Activated T-cell treated with anti-CD3 and anti-CD28 coated beads, Interleukin-2, amount 50 U/mL, for 48 hours (primary cell): ENCODE measurements around the gene TSC2.
"Not testable (repeated sequence)": the region's sequence is repeated elsewhere in the genome, so short reads cannot be mapped to it uniquely, and the experiment has no call there.

Experiments used
- DNase-seq, 2 experiments: peaks; one replicate each; pipeline ENCODE4 v3.0.0-alpha.2; 2020

Gene TSC2

DNA sequence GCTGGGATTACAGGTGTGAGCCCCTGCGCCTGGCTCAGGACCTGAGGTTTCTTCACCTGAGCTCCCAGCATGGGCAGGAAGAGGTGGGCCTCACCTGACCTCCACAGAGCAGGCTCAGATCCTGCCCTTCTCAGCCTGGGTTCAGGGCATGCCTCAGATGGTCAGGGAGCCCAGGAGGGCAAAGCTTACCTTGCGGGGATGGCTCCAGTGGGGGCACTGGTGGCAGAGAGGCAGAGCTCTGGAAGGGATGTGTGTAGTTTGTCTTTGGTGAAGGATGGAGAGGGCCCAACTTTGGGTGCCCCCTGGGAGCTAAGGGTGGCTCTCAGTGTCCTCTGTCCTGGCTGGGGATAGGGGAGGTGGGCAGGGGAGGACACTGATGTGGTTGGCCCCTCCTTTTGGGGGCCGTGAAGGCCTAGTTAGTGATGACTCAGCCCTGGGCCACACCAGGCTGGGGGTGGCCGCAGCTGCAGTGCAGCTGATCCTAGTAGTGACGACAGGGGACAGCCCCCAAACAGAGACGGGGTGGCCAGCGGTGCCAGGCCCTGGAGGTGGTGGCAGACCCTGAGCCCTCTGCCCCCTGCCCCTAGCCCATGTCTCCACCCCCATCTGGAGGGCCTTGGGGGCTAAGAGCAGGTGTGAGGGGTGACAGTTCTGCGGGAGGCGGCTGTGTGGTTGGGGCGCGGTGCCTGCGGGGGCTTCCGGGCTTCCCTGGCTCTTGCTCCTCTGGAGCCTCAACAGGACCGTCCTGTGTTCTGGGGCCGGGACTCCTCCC lies 15.3 kb upstream of the TSC2 start:
- no peak for DNase-seq

DNA sequence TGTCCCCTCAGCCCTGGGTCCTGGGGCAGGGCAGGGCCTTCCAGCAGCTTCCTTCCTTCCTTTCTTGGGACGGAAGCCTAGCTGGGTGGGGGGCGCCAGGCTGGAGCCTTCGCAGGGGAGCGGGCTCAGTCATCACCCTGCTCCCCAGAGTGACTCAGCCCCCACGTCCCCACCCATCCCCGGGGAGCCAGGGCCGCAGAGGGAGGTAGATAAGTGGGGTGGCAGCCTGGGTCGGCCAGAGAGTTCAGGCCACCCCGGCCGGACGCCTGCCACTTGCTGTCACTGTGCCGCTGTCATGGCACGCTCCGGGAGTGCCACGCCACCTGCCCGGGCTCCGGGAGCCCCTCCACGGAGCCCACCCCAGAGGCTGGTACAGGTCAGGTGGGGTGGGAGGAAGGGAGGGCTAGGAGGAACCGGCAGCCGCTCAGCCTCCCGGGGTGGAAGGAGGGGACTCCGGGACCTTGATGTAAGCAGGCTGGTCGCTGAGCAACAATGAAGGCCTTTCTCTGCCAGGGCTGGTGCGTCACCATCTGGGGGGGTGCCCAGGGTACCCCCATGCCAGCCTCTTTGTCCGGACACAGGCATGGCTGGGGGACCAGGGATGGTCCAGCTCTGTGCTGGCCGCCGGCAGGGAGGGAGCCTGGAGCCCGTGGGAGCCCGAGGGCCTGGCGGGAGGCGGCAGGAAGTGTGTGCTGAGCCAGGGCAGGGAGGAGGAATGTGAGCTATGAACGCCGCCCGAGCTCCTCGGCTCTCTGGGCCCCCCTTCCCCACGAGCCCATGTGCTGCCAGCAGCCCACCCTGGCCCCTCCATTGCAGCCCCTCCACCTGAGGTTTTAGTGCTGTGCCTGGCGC lies 14.5 kb upstream of the TSC2 start:
- DNase-seq, result no peak

DNA sequence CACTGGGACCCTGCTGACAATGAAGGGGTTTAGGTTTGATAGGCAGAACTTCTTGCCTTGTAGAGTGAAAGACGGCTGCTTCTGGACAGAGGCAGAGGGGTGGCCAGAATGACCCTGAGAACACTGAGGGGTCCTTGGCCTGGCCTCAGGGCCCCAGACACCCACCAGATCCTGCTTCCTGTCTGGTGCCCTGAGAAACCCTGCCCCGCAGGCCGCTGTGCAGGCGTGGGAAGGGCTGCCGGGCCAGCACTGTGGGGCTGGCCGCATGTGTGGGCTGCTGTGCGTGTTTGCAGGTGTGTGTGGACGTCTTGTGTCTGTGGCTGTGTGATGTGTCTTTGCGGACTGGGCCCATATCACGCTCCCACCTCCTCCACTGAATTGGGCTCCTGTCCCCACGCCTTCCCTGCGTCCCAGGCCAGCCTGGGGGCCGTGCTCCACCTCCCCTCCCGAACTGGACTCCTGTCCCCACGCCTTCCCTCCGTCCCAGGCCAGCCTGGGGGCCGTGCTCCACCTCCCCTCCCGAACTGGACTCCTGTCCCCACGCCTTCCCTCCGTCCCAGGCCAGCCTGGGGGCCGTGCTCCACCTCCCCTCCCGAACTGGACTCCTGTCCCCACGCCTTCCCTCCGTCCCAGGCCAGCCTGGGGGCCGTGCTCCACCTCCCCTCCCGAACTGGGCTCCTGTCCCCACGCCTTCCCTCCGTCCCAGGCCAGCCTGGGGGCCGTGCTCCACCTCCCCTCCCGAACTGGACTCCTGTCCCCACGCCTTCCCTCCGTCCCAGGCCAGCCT lies 13.7 kb upstream of the TSC2 start:
- not testable (repeated sequence) for DNase-seq

- DNase-seq, result no peak
Observed at GRCh38 chr16:2034696-2035430, 12.9 kb upstream of the TSC2 start.

DNA sequence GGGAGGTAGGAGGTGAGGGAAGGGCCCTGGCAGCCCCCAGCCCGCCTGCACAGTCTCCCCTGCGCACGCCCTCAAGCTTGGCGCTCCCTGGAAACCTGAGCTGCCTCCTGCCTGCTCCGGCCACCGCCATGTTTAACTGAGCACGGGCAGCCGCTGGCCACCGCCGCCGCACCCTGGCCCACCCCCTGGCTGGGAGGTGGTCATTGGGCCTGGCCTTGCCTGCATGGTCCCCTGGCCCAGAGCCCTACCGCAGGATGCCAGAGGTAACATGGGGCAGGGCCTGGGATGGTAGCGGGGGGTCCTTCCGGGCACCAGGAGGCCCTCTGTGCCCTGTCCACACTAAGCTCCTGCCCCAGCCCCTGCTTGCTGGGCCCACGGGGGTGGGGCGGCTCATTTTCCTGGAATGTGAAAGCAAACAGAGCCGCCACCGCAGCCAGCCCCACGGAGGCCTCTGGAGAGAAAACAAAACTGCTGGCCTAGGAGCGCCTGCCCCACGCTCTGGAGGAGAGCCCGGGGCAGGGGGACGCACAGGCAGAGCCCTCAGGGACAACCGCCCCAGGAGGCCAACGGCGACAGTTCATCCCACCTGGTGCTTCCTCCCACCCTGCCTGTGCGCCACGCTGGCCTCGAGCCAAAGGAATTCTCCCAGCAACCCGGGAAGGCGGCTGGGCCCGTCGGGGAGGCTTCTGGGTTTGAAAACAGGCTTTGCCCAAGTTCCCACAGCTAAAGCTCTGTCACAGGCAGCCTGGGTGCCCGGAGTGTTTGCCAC lies 12.2 kb upstream of the TSC2 start:
- no peak for DNase-seq

GRCh38 chr16:2036200-2036966 lies 11.4 kb upstream of the TSC2 start:
- no peak for DNase-seq

DNA sequence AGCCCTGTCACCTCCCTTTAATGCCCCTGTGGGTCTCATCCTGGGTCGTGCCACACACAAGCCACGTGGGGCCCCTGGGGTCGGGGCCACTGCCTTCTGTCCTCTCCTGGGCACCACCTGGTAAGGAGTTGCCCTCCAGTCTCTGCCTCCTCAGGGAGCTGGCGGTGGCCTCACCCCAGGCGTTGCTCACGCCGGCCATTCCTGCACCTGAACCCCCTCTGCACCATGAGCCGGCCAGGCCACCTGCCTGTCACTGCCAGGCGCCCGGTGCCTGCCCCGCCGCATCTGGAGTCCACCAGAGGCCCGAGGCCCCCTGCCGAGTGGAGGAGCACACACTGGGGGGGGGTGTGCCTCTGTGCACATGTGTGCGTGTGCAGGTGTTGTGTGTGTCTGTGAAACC lies 10.7 kb upstream of the TSC2 start:
- DNase-seq, result no peak

DNA sequence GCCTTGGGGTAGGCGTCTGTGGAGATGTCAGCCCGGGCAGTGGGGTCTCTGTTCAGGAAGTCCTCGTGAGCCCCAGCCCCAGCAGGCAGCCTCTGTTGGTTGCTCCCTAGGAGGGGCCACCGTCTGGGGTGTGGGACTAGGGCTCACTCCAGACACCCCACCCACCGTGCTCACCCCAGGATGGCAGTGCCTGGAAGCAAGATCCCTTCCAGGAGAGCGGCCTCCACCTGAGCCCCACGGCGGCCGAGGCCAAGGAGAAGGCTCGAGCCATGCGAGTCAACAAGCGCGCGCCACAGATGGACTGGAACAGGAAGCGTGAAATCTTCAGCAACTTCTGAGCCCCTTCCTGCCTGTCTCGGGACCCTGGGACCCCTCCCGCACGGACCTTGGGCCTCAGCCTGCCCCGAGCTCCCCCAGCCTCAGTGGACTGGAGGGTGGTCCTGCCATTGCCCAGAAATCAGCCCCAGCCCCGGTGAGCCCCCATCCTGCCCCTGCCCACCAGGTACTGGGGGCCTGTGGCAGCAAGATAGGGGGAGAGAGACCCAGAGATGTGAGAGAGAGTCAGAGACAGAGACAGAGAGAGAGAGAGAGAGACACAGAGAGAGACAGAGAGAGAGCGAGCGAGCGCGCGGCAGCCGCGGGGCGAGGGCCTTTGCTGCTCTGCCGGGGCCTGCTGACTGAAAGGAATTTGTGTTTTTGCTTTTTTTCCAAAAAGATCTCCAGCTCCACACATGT lies 10.0 kb upstream of the TSC2 start:
- no peak for DNase-seq

DNA sequence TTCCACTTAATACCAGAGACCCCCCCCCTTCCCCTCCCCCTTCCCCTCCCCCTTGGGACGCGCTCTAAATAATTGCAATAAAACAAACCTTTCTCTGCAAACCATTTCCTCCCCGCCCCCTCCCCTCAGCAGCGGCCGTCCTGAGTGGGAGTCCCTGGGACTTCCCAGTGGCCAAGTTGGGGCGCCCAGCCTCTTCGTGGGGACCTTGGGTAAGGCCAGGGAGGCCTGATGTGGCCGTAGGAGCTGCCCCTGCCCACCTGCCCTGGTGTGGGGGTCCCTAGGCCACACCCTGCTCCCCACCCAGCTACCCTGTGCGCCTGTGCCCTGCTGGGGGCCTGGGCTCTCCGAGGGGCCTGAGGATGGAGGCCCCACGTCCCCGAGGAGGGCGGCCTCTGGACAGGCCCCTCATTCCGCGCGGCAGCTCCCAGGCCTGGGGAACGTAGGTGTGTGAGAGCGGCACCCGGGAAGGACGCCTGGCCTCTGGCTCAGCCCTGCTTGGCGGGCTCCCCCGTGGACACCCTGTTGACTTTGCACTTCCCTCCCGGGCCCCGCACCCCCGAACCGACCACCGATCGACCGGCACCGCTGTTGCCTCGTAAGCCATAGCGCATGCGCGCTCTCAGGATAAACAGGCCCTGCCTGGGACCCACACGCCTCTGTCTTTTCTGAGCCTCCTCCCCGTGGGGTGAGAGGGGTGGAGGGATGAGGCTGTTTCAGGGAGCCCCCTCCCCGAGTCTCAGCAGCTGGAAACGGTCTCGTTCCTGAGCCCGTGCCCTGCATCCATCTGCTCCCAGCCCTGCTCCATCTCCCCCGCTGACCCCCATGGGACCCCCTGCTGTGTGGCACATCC lies 9.2 kb upstream of the TSC2 start:
- DNase-seq, result no peak

DNA sequence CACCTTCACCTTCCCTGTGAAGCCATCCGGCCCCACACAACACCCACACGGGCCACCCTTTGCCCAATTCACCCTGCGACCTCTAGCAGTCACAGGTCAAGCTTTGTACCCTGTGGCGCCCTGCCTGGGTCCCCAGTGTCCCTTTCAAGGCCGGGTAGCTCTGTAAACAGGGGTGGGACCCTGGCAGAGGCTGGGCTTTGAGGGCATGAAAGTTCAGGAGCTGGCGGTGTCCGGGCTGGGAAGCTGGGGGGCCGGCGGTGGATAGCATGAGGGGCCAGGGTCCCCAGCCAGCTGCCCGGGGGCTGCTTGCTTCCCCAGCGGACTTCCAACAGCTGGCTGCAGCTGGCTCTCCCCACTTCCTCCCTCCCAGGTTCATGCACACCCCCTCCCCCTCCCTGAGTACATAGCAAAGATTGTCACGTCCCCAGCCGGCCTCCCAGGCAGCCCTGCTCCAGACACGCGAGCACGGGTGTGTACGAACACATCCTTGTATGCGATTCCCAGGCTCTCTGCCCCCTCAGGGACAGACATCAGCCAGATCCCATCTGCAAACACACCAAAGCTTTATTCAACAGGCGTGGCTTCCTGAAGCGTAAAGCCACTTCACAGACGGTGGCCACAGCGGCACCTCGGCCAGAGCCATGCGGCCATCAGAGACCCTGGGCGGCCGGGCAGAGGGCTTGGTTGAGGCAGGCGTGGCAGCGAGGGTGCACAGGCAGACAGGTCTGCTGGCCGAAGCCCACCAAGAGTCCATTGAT lies 8.3 kb upstream of the TSC2 start:
- DNase-seq, result no peak

DNA sequence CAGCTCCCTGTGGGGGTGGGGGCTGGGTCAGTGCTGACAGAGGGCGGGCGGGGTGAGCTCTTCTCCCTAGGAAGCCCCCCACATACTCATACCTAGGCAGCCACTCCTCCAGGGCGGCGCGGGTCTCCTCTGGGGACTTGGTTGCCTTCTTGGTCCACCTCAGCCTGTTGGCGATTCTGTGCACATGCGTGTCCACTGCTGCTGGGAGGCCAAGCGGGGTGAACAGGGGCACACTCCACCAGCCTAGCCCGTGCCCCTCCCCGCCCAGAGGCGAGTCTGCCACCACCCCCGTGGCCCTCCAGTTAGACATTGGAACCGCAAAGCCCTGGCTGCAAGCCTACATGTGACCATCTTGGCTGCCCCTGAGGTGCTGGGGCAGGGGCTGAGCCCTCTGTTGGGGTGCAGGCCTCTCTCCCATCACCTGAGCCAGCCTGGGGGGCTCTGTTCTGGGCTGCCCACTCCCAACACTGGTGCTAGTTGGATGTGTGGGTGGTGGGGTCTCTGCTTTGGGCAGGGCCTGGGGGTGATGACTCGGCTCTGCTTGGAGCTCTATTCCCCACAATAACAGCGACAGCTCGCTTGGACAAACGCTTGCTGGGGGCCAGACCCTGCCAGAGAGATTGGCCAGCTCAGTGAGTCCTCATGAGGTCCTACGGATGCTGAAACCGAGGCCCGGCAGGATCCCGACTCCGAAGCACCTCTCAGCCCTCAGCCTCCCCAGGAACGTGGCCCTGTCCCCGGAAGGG lies 7.6 kb upstream of the TSC2 start:
- DNase-seq, result no peak

GRCh38 chr16:2040787-2041522 lies 6.8 kb upstream of the TSC2 start:
- no peak for DNase-seq

DNA sequence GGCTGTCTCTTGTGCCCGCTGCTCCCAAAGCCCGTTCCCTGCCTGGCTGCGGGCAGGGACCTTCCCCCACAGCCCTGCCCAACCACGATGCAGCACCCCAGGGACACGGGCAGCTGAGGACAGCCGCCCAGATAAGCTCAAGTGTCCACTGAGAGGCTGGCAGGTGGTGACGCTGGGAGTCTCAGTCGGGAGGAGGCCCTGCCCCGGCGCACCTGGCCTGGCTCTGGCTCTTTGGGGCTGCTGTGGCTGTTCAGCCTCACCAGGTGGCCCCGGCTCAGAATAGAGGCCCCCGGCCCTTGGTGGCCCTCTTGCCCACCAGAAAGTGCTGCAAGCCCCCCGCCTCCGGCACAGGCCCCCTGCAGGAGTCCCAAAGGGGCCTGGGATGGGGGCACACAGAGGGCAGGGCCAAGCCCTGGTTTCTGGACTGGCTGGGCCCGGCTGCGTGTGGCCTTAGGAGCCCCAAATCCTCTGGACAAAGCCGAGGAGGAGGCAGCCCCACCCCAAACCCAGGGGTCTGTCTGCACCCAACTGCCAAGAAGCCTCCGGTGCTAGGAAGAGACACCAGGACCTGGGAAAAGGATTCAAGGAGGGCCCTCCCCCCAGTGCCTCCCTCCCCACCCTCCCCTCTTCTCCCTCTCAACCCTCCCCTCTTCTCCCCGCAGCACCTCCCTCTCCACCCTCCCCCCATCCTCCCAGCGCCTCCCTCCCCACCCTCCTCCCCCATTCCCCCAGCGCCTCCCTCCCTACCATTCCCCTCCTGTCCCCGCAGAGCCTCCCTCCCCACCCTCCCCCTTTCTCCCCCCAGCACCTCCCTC lies 5.4 kb upstream of the TSC2 start:
- no peak for DNase-seq

DNA sequence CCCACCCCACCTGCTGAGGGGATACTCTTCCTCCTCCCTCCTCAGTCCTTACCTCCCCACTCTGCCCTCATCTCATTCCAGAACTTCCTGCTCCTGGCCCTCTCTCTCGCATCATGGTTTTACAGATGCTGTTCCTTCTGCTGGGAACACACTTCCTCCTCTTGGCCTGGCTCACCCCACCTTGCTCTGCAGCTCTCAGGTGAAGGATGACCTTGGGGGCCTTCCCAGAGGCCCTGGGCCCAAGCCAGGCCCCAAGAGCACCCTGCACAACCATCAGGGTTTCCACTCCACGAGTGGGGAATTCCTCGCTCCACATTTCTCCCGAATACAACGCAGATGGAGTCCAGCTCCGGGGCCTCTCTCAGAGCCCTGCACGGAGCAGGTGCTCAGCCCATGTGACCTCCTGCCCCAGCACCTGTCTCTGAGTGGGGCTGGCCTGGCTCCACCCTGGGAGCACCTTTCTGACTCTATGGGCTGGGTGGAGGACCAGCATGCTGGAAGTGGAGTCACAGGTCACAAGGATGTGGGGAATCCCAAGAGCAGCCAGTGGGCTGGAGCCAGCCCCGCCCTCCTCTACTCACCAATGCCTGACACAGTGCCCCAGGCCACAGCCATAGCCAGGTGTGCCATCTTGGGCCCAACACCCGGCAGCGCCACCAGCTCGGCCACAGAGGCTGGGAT lies 4.7 kb upstream of the TSC2 start:
- no peak for DNase-seq

- no peak for DNase-seq
Observed at GRCh38 chr16:2043667-2044451, 3.9 kb upstream of the TSC2 start.
